Smooth muscle cell of the pulmonary artery (primary cell): ENCODE data around the gene PDE8A. TPM values are rescaled to one million over a fixed set of nuclear protein-coding genes. Genes with fewer than 3 reads are reported as not detected.

Experiments used
- total RNA-seq: library from RNA; depleted of rRNA; stranded (reverse); fragments of >200 nt; gene quantifications from 2 replicates; pipeline ENCODE4 v1.2.3, GENCODE V29; 2014

PDE8A gene
- 30.5 and 33.7 TPM in 2 replicates for total RNA-seq

DNA sequence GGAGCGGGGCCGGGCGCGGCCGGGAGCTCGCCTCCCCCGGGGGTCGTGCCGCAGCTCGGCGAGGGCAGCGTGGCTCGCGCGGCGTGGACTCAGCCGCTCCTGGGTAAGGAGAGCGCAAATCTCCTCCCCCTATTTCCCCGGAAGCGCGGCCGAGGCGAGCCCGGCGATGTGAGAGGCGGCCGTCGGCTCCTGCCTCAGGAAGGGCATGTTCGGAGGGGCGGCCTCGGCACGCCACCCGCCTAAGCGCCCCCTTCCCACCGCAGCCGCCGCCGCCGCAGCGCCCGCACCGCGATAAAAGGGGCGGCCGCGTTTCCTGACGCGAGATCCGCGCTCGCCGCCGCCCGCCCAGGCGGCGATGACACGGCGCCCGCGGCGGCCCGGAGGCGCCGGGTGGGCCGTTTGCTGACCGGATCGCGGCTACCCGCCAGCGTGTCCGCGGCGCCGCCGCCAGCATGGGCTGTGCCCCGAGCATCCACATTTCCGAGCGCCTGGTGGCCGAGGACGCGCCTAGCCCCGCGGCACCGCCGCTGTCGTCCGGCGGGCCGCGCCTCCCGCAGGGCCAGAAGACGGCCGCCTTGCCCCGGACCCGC lies at the start of gene PDE8A:
Gene PDE8A, plus strand, starts transcription at position 146 of the 590 bp plus-strand sequence. Its CDS starts 307 bp downstream, at position 453.

Other genes starting within 250 kb of the PDE8A start
- 8.6 and 10.6 TPM in 2 replicates for gene ZNF592, start 233.3 kb upstream of the PDE8A start, total RNA-seq
- 4.3 and 26.4 TPM in 2 replicates for gene ALPK3, start 164.5 kb upstream of the PDE8A start, total RNA-seq
- 0.10 TPM in 1 of 2 replicates, not detected in the other for gene SLC28A1, start 97.2 kb upstream of the PDE8A start, total RNA-seq